ENCODE measurements around the gene LRRN2.

DNA sequence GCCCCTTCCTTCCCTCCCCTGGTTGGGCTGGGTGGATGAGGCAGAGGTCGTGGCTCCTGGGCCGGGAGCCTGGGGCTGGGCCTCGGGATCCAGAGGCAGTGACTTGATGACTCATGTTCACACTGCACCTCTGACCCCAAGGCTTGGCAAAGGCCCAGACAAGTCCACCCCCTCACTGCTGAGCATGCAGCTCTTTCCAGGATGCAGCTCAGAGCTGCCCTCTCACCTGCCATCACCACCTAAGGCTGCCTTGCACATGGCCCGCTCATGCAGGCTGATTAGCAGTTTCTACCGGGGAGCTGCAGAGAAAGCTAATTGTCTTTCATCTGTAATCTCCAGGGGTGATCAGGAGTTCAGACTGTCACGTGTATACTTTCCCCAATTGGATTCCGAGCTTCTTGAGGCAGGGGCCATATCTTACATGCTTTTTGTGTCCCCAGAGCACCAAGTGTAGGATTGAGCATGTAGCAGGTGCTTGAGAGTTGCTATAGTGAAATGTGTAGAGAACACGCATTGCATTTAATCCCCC is 62.1 kb downstream of the LRRN2 start:
- no peak for TF ChIP-seq ZNF8 (CRISPR knock-in tag; IDR thresholded peaks at IDR 0.05)
- TF ChIP-seq PPARA (CRISPR knock-in tag; IDR thresholded peaks at IDR 0.05; ENCODE audit: borderline replicate concordance), result no peak
- no peak for TF ChIP-seq ARNTL (CRISPR knock-in tag; IDR thresholded peaks at IDR 0.05; ENCODE audit: borderline replicate concordance, low read depth)
- no peak for TF ChIP-seq ZFP3 (CRISPR knock-in tag; IDR thresholded peaks at IDR 0.05)
- TF ChIP-seq ESRRG (CRISPR knock-in tag; IDR thresholded peaks at IDR 0.05), result no peak

Measured in SK-N-SH treated with all-trans-retinoic acid at 6 μM for 48 hours (cell line).